Heart left ventricle (tissue), 16 donors: ENCODE measurements around the gene LAX1. TPM values are rescaled to one million over a fixed set of nuclear protein-coding genes. Genes with fewer than 3 reads are reported as not detected.
"Not testable (repeated sequence)": the region's sequence is repeated elsewhere in the genome, so short reads cannot be mapped to it uniquely, and the experiment has no call there.

ENCODE experiments used
- ATAC-seq, 4 donors: fragments of 200-7000 bp; cut with Tn5 transposase; one replicate each; pipeline ENCODE4 v1.9.1; 2020 to 2022; ENCODE audit warnings: moderate library complexity in 4 of 4, mild to moderate bottlenecking in 3 of 4, moderate number of reproducible peaks in 1 of 4
- DNase-seq, 5 donors: peaks; one replicate each; pipeline ENCODE4 v3.0.0-alpha.2; 2020
- H3K27ac ChIP-seq, 12 donors: fragments of 200-600 bp; sonication (generic) in 4 of 12; one replicate each; pipeline versions ENCODE4 v1.5.0 to v1.8.0; 2016 to 2022; ENCODE audit warnings: mild to moderate bottlenecking in 2 of 12
- H3K27me3 ChIP-seq, 9 donors: fragments of 200-600 bp; sonication (generic) in 2 of 9; one replicate each; pipeline versions ENCODE4 v1.5.1 to v1.8.0; 2016 to 2022; ENCODE audit warnings: mild to moderate bottlenecking in 3 of 9
- H3K36me3 ChIP-seq, 9 donors: fragments of 200-600 bp; sonication (generic) in 2 of 9; one replicate each; pipeline versions ENCODE4 v1.5.0 to v1.8.0; 2018 to 2022; ENCODE audit warnings: mild to moderate bottlenecking in 2 of 9
- H3K4me1 ChIP-seq, 12 donors: fragments of 200-600 bp; sonication (generic) in 4 of 12; one replicate each; pipeline versions ENCODE4 v1.5.0 to v1.8.0; 2016 to 2022; ENCODE audit warnings: mild to moderate bottlenecking in 3 of 12
- H3K4me3 ChIP-seq, 12 donors: fragments of 200-600 bp; sonication (generic) in 4 of 12; one replicate each; pipeline versions ENCODE4 v1.5.0 to v1.8.0; 2017 to 2022; ENCODE audit warnings: mild to moderate bottlenecking in 9 of 12, moderate library complexity in 4 of 12
- H3K9me3 ChIP-seq, 12 donors: fragments of 200-600 bp; sonication (generic) in 4 of 12; one replicate each; pipeline versions ENCODE4 v1.5.0 to v1.8.0; 2016 to 2022; ENCODE audit warnings: mild to moderate bottlenecking in 1 of 12
- CTCF ChIP-seq, 12 donors: fragments of 200-600 bp; sonication (generic) in 4 of 12; IDR thresholded peaks; one replicate each; pipeline versions ENCODE4 v1.5.0 to v1.8.0; 2018 to 2022; ENCODE audit warnings: antibody characterized with exemption in 12 of 12, mild to moderate bottlenecking in 5 of 12
- POLR2A ChIP-seq, 2 donors: fragments of 450-650 bp; IDR thresholded peaks; one replicate each; pipeline ENCODE4 v1.6.1; 2017; ENCODE audit warnings: antibody characterized with exemption in 2 of 2, mild to moderate bottlenecking in 2 of 2, moderate library complexity in 2 of 2
- WGBS, 4 donors: extraction: QIAGEN DNeasy Blood & Tissue Kit in 2 of 4; methylation state at CpG; one replicate each; pipeline versions ENCODE4 v1.1.5 to v1.1.7; 2013 to 2018; 5-methylcytosine and 5-hydroxymethylcytosine counted together
- intact Hi-C, 10 donors: fragments of 100-400 bp; cut with DNase I; formaldehyde crosslinking; loops; one replicate each; pipeline versions ENCODE4 v1.11.1 to v1.14.2; 2022
- polyA plus RNA-seq, 2 donors: library from polyadenylated mRNA; stranded (reverse); fragments of 200-250 nt; gene quantifications; one replicate each; pipeline ENCODE4 v1.2.3, GENCODE V29; 2013
- total RNA-seq, 9 donors: library from RNA; depleted of rRNA in 2 of 9; stranded (reverse); fragments of >200 nt in 2 of 9; fragmentation: NEBNext Ultra II Directional in 3 of 9; extraction: Animal tissue kit (Norgen Biotek cat#: 25700) in 3 of 9; gene quantifications; one replicate each; pipeline versions ENCODE4 v1.1.0 to v1.2.4, GENCODE V29; 2016 to 2023
- donor health status: ischemic (EF 13 %, LVEDD 7.1; RV severe dilation, severe dysfunction).
- donor health status: healthy with polysubstance abuse.
- donor health status: DM: no; HTN: yes; CAD: no.
- donor health status: DM: no; HTN: no; CAD: no.
- donor health status: ischemic (EF 25% LVEDD 6.9; RV normal size, moderate dysfunction).
- donor health status: ischemic (EF 25% LVEDD 5.7; RV mildly dilated, moderate dysfunction).
- donor health status: healthy.
- donor health status: DM: yes; HTN: yes; CAD: no.
- donor health status: ischemic (EF 35%, LVEDD 5.7; RV mildly dilated, moderate dysfunction).
- donor health status: nonischemic (EF 11% LVEDD 7.7; RV severe dilation, severe dysfunction).
- donor health status: DM: yes; HTN: yes; CAD: no.
- donor health status: PGD.
- donor health status: ischemic (EF 29% LVEDD 5.4; RV normal size, mild dysfunction).
- donor health status: nonischemic (EF 23%, LVEDD 6.1; RV moderate dilation, normal function).

Gene LAX1
- total and polyA plus RNA-seq, 11 donors: 0.04 to 1.7 (median 0.18) TPM; not detected in 3

GRCh38 chr1:203744075-203744972, 20.7 kb upstream of the LAX1 start:
- Histone ChIP-seq H3K27me3 (no peaks in the 10 kb centered on the region), H3K27ac (peak overlapping the region in 7 of 12 donors; percentile 9 to 81 (median 36)), H3K4me3 (peak overlapping the region in 3 of 12 donors; percentile 2 to 4 (median 4)), H3K4me1 (peaks cover 0 to 29% (median 19%) of the 10 kb centered on the region in 12 donors), H3K36me3 (peaks cover 0 to 32% (median 25%) of the 10 kb centered on the region in 9 donors), H3K9me3 (no peaks in the 10 kb centered on the region)
- no peak for TF ChIP-seq POLR2A (IDR thresholded peaks at IDR 0.05)
- TF ChIP-seq CTCF (IDR thresholded peaks at IDR 0.05): no peak
- DNase-seq (peak in 4 of 5 donors; percentile 41 to 61 (median 58)), ATAC-seq (peak; percentile 70 to 87 (median 80))
- WGBS, 4 donors: 61 to 68% (median 65%) methylated on average over 10 of the region's 10 CpGs
- intact Hi-C loops: no loop called here

- peaks cover 0 to 33% (median 21%) of the 10 kb centered on the region in 12 donors for H3K4me1 ChIP-seq
- intact Hi-C loops: no loop called here
- WGBS, 4 donors: 91 to 96% (median 95%) methylated on average over 6 of the region's 6 CpGs
These were observed 18.7 kb upstream of the LAX1 start for GRCh38 chr1:203746281-203746680.

GRCh38 chr1:203751051-203751450, 13.9 kb upstream of the LAX1 start:
- intact Hi-C loops: no loop called here
- ATAC-seq: no peak
- Histone ChIP-seq H3K27me3 (no peaks in the 10 kb centered on the region), H3K4me1 (peaks cover 0 to 7% (median 0%) of the 10 kb centered on the region in 12 donors), H3K9me3 (no peaks in the 10 kb centered on the region), H3K27ac (no peak overlapping the region), H3K36me3 (no peaks in the 10 kb centered on the region), H3K4me3 (no peak overlapping the region)
- TF ChIP-seq CTCF (IDR thresholded peaks at IDR 0.05): no peak
- no peak for TF ChIP-seq POLR2A (IDR thresholded peaks at IDR 0.05)
- WGBS, 4 donors: 48 to 67% (median 62%) methylated on average over 3 of the region's 3 CpGs
- DNase-seq: no peak

More at GRCh38 chr1:203746281-203746680, 18.7 kb upstream of the LAX1 start:
- DNase-seq (no peak), ATAC-seq (no peak)
- H3K27me3 ChIP-seq: no peaks in the 10 kb centered on the region
- H3K27ac ChIP-seq: no peak overlapping the region
- H3K36me3 ChIP-seq: peaks cover 0 to 13% (median 6%) of the 10 kb centered on the region in 9 donors
- TF ChIP-seq POLR2A (IDR thresholded peaks at IDR 0.05) (no peak), CTCF (IDR thresholded peaks at IDR 0.05) (no peak)
- H3K4me3 ChIP-seq: no peak overlapping the region
- H3K9me3 ChIP-seq: no peaks in the 10 kb centered on the region

GRCh38 chr1:203751618-203752361, 13.2 kb upstream of the LAX1 start:
- intact Hi-C loops, DNase-seq: not testable (repeated sequence)
- 90 to 97% (median 95%) methylated on average over 5 of the region's 5 CpGs for WGBS, 4 donors

More at GRCh38 chr1:203751618-203752361, 13.2 kb upstream of the LAX1 start:
- not testable (repeated sequence) for H3K4me3 ChIP-seq, H3K27ac ChIP-seq, H3K27me3 ChIP-seq, H3K9me3 ChIP-seq, ATAC-seq, H3K36me3 ChIP-seq, H3K4me1 ChIP-seq
